ENCODE measurements around the gene AP4E1.

AP4E1 gene

DNA sequence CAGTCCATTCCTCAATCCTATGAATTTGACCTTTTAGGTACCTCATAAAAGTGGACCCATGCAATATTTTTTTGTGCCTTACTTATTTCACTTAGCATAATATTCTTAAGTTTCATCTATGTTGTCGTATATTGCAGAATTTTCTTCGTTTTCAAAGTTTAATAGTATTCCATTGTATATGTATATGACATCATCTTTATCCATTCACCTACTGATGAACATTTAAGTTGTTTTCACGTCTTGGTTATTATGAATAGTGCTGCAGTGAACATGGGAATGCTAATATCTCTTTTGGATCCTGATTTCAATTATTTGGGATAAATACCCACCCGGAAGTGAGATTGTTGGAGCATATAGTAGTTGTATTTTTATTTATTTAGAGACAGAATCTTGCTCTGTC lies 65.1 kb downstream of the AP4E1 start:
- no peaks in the 10 kb centered on the region for H3K9me2 ChIP-seq (replicated peaks; ENCODE audit: insufficient read depth, low read length)
- no peaks in the 10 kb centered on the region for H4K20me1 ChIP-seq (ENCODE audit: insufficient read depth, low read length)
- H3K27ac ChIP-seq (ENCODE audit: low read length) = no peak overlapping the region
- TF ChIP-seq EZH2 (optimal IDR thresholded peaks at IDR 0.05; ENCODE audit: low read depth, low read length) (no peak), EZH2phosphoT487 (IDR thresholded peaks at IDR 0.05; ENCODE audit: low read length) (no peak)
- TF ChIP-seq, protein P1, sequence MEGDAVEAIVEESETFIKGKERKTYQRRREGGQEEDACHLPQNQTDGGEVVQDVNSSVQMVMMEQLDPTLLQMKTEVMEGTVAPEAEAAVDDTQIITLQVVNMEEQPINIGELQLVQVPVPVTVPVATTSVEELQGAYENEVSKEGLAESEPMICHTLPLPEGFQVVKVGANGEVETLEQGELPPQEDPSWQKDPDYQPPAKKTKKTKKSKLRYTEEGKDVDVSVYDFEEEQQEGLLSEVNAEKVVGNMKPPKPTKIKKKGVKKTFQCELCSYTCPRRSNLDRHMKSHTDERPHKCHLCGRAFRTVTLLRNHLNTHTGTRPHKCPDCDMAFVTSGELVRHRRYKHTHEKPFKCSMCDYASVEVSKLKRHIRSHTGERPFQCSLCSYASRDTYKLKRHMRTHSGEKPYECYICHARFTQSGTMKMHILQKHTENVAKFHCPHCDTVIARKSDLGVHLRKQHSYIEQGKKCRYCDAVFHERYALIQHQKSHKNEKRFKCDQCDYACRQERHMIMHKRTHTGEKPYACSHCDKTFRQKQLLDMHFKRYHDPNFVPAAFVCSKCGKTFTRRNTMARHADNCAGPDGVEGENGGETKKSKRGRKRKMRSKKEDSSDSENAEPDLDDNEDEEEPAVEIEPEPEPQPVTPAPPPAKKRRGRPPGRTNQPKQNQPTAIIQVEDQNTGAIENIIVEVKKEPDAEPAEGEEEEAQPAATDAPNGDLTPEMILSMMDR (IDR thresholded peaks at IDR 0.05; ENCODE audit: low read length) = no peak
- no peak overlapping the region for H2AFZ ChIP-seq (ENCODE audit: low read length)
- no peaks in the 10 kb centered on the region; the same call in 1 of the 2 replicates for H3K36me3 ChIP-seq (replicated peaks; ENCODE audit: insufficient read depth, low read length)
- DNase-seq = no peak
- H3F3A ChIP-seq (ENCODE audit: insufficient read depth, low read length) = no peaks in the 10 kb centered on the region; the same call in 1 of the 2 replicates
- no peaks in the 10 kb centered on the region for H3K9me3 ChIP-seq (replicated peaks; ENCODE audit: insufficient read depth, low read length)
- H3K4me3 ChIP-seq (ENCODE audit: low read length) = no peak overlapping the region
- no peak overlapping the region for H3K9ac ChIP-seq (ENCODE audit: low read length)
- H3K4me2 ChIP-seq (ENCODE audit: low read depth, low read length) = no peak overlapping the region
- no peaks in the 10 kb centered on the region for H3K27me3 ChIP-seq (replicated peaks; ENCODE audit: insufficient read depth, low read length)
- H3K79me2 ChIP-seq (ENCODE audit: low read length) = 0 out of 2 replicates have a peak, but pooled peaks cover 5% of the 10 kb centered on the region
- H3K4me1 ChIP-seq (ENCODE audit: low read length) = no peaks in the 10 kb centered on the region

DNA sequence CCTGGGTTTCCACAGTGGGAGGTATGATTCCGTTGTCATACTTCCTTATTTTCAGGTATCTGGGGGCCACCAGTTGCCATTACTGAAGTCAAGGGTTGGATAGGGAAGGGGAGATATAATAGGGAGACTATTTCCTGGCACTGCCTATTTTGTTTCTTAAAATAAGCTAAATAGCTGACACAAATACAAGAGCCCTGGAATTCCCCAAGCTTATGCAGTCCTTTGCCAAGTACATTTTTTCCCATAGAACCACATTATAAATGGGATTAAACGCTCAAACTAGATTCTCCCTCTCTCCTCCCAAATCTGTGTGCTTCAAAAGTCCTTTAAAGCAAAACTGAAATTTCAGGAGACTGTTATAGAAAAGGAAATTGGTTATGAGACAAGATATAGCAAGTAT lies 68.7 kb downstream of the AP4E1 start:
- no peak overlapping the region for H3K9ac ChIP-seq (ENCODE audit: low read length)
- H4K20me1 ChIP-seq (ENCODE audit: insufficient read depth, low read length) = no peaks in the 10 kb centered on the region
- no peaks in the 10 kb centered on the region for H3K27me3 ChIP-seq (replicated peaks; ENCODE audit: insufficient read depth, low read length)
- no peaks in the 10 kb centered on the region for H3K36me3 ChIP-seq (replicated peaks; ENCODE audit: insufficient read depth, low read length)
- TF ChIP-seq, protein P1 (IDR thresholded peaks at IDR 0.05; ENCODE audit: low read length) = no peak
- TF ChIP-seq EZH2phosphoT487 (IDR thresholded peaks at IDR 0.05; ENCODE audit: low read length) (no peak), EZH2 (optimal IDR thresholded peaks at IDR 0.05; ENCODE audit: low read depth, low read length) (no peak)
- no peaks in the 10 kb centered on the region for H3K4me1 ChIP-seq (ENCODE audit: low read length)
- no peaks in the 10 kb centered on the region for H3K9me3 ChIP-seq (replicated peaks; ENCODE audit: insufficient read depth, low read length)
- no peak overlapping the region for H3K4me2 ChIP-seq (ENCODE audit: low read depth, low read length)
- H3K4me3 ChIP-seq (ENCODE audit: low read length) = no peak overlapping the region
- no peaks in the 10 kb centered on the region for H3K79me2 ChIP-seq (ENCODE audit: low read length)
- no peak overlapping the region for H2AFZ ChIP-seq (ENCODE audit: low read length)
- H3F3A ChIP-seq (ENCODE audit: insufficient read depth, low read length) = no peaks in the 10 kb centered on the region
- no peaks in the 10 kb centered on the region for H3K9me2 ChIP-seq (replicated peaks; ENCODE audit: insufficient read depth, low read length)
- no peak for DNase-seq
- no peak overlapping the region for H3K27ac ChIP-seq (ENCODE audit: low read length)

DNA sequence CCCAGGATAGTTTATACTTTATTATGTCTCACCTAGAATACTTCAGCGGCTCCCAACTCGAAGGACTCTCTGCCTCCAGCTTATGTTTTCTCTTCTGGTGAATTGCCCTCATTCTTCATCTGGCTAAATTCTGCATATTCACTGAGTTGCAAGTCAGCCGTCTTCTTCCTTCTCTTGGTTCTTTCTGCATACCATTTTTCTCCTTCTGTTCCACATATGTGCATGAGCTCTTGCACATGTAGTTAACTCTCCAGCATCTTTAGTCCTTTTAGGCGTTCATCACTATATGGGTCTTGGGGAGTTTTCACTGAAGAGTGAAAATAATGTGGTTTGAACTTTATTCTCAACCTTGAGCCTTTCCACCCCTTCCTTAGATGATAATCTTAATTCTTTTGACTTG lies 70.1 kb downstream of the AP4E1 start:
- Histone ChIP-seq H3K9me3 (replicated peaks; ENCODE audit: insufficient read depth, low read length) (no peaks in the 10 kb centered on the region), H3K36me3 (replicated peaks; ENCODE audit: insufficient read depth, low read length) (no peaks in the 10 kb centered on the region), H3K4me1 (ENCODE audit: low read length) (no peaks in the 10 kb centered on the region), H3K4me3 (ENCODE audit: low read length) (no peak overlapping the region), H3F3A (ENCODE audit: insufficient read depth, low read length) (no peaks in the 10 kb centered on the region), H4K20me1 (ENCODE audit: insufficient read depth, low read length) (no peaks in the 10 kb centered on the region), H2AFZ (ENCODE audit: low read length) (no peak overlapping the region), H3K79me2 (ENCODE audit: low read length) (no peaks in the 10 kb centered on the region), H3K27me3 (replicated peaks; ENCODE audit: insufficient read depth, low read length) (no peaks in the 10 kb centered on the region), H3K4me2 (ENCODE audit: low read depth, low read length) (no peak overlapping the region), H3K9ac (ENCODE audit: low read length) (no peak overlapping the region), H3K27ac (ENCODE audit: low read length) (no peak overlapping the region), H3K9me2 (replicated peaks; ENCODE audit: insufficient read depth, low read length) (no peaks in the 10 kb centered on the region)
- no peak for DNase-seq
- TF ChIP-seq, protein P1 (IDR thresholded peaks at IDR 0.05; ENCODE audit: low read length) = no peak

Data from MM.1S (cell line).